Ishikawa (cell line): ENCODE results near the gene RAPGEF4.

Experiments used
- CEBPB ChIP-seq: IDR thresholded peaks from 2 replicates; pipeline ENCODE4 v1.6.1; 2012
- CREB1 ChIP-seq: IDR thresholded peaks from 2 replicates; pipeline ENCODE4 v1.6.1; 2012; ENCODE audit warnings: low read depth
- EGR1 ChIP-seq: IDR thresholded peaks from 2 replicates; pipeline ENCODE4 v1.6.1; 2012
- EP300 ChIP-seq: IDR thresholded peaks from 2 replicates; pipeline ENCODE4 v1.6.1; 2012; ENCODE audit warnings: borderline replicate concordance
- FOXM1 ChIP-seq: IDR thresholded peaks from 2 replicates; pipeline ENCODE4 v1.6.1; 2012; ENCODE audit warnings: low read depth, borderline replicate concordance
- MAX ChIP-seq: IDR thresholded peaks from 2 replicates; pipeline ENCODE4 v1.6.1; 2012
- NFIC ChIP-seq: IDR thresholded peaks from 2 replicates; pipeline ENCODE4 v1.6.1; 2012
- RAD21 ChIP-seq: IDR thresholded peaks from 2 replicates; pipeline ENCODE4 v1.6.1; 2012; ENCODE audit warnings: low read depth
- REST ChIP-seq: IDR thresholded peaks from 2 replicates; pipeline ENCODE4 v1.6.1; 2012; ENCODE audit warnings: low read depth, mild to moderate bottlenecking
- TAF1 ChIP-seq: IDR thresholded peaks from 2 replicates; pipeline ENCODE4 v1.6.1; 2012; ENCODE audit warnings: low read depth, mild to moderate bottlenecking
- TCF12 ChIP-seq: IDR thresholded peaks from 2 replicates; pipeline ENCODE4 v1.6.1; 2012; ENCODE audit warnings: low read depth
- TEAD4 ChIP-seq: IDR thresholded peaks from 2 replicates; pipeline ENCODE4 v1.6.1; 2012
- USF1 ChIP-seq: IDR thresholded peaks from 2 replicates; pipeline ENCODE4 v1.6.1; 2012
- YY1 ChIP-seq: IDR thresholded peaks from 2 replicates; pipeline ENCODE4 v1.6.1; 2012; ENCODE audit warnings: low read depth
- ZBTB7A ChIP-seq: IDR thresholded peaks from 2 replicates; pipeline ENCODE4 v1.6.1; 2012; ENCODE audit warnings: low read depth

Gene RAPGEF4

GRCh38 chr2:173028141-173028540 is 292.5 kb downstream of the RAPGEF4 start:
- TF ChIP-seq ZBTB7A: no peak
- TF ChIP-seq EP300: no peak

- TF ChIP-seq REST (no peak), USF1 (no peak), TCF12 (no peak), TAF1 (no peak), YY1 (no peak), FOXM1 (no peak), TEAD4 (no peak), EP300 (no peak), RAD21 (no peak), MAX (no peak)
These were observed 293.0 kb downstream of the RAPGEF4 start for GRCh38 chr2:173028671-173029070.

- no peak for TF ChIP-seq USF1
These were observed 295.2 kb downstream of the RAPGEF4 start for GRCh38 chr2:173030561-173031490.

GRCh38 chr2:173032032-173032431 is 296.4 kb downstream of the RAPGEF4 start:
- no peak for TF ChIP-seq YY1

- TF ChIP-seq MAX: no peak
- TF ChIP-seq YY1: no peak
- no peak for TF ChIP-seq RAD21
- TF ChIP-seq TAF1: no peak
- no peak for TF ChIP-seq TCF12
- no peak for TF ChIP-seq NFIC
- no peak for TF ChIP-seq ZBTB7A
- no peak for TF ChIP-seq CREB1
- TF ChIP-seq USF1: no peak
- TF ChIP-seq EP300: no peak
- TF ChIP-seq TEAD4: no peak
- no peak for TF ChIP-seq REST
- TF ChIP-seq EGR1: no peak
- TF ChIP-seq CEBPB: no peak
- TF ChIP-seq FOXM1: no peak
These were observed 297.4 kb downstream of the RAPGEF4 start for GRCh38 chr2:173033084-173033483.

GRCh38 chr2:173034143-173034542 is 298.5 kb downstream of the RAPGEF4 start:
- TF ChIP-seq REST (no peak), EGR1 (no peak), EP300 (no peak), CREB1 (no peak), YY1 (no peak)
